Measurements from ENCODE around the gene GOLGA1. TPM values are rescaled to one million over a fixed set of nuclear protein-coding genes. Genes with fewer than 3 reads are reported as not detected.

GOLGA1 gene
- total and polyA plus RNA-seq, 9 donors: 9.1 to 14.2 (median 10.0) TPM

DNA sequence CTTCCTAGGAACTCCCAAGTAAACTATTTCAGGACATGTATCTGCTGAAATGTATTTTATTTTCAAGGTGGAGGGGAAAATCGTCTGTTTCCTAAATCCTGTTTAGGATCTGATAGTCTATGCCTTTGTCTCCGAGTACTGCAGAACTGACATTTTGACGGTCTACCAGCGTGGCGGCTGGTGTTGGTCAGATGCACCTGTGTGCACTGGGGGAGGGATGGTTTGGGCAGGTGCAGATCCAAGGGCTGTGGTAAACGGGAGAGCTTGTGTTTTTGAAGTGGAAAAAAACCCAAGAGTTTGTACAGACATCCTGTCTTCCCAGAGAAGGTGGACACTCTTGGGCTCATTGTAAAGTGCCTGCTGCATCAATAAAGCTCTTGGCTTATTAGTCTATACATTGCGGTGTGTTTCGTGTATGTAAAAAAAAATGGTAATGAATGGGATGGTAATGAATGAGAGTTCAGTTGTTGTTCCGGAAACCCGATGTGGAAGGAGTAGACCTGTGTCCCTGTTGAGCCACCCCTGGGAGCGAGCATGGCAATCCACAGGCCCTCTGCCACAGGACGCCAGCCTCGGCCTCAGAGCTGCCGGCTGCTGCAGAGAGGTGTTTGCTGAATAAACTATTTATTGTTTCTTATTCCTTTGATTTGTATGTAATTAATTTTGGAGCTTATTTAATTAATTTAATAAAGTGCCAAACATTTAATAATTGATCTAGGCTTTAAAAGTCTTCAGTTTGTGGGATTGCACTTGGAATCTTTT lies 63.7 kb downstream of the GOLGA1 start:
- no peak overlapping the region for H3K27ac ChIP-seq (ENCODE audit: low read length)
- H3K27me3 ChIP-seq (ENCODE audit: control insufficient read depth, insufficient read depth, low read length): no peaks in the 10 kb centered on the region
- H3K36me3 ChIP-seq (ENCODE audit: control insufficient read depth, insufficient read depth, low read length): peaks cover 83% of the 10 kb centered on the region
- no peaks in the 10 kb centered on the region for H3K9me3 ChIP-seq (replicated peaks; ENCODE audit: control insufficient read depth, low read depth, low read length)
- H3K4me1 ChIP-seq (ENCODE audit: control insufficient read depth, insufficient read depth, low read length): peaks cover 9% of the 10 kb centered on the region
- DNase-seq: no peak
- no peak overlapping the region for H3K4me3 ChIP-seq (ENCODE audit: low read length)
- 85% methylated on average over 9 of the region's 14 CpGs for WGBS (ENCODE audit: insufficient coverage)

DNA sequence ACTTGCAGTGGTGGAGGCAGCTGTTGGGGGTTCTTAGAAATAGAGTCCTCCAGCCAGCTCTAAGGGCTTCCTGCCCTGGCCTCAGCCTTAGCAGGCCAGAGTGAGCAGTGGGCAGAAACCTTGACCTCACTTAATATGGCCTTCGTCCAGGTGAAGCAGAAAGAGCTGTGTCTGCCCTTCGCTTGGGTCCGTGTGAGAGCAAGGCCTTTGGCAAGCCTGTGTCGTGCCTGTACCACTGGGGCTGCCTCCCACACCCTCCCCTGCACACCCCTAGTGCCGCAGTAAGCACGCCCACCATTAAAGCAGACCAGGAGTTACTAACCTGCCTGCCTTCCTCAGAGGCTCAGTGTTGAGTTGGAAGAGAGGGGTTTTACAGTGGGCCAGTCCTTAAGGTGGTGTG lies 65.4 kb downstream of the GOLGA1 start:
- H3K27ac ChIP-seq (ENCODE audit: low read length): no peak overlapping the region
- H3K36me3 ChIP-seq (ENCODE audit: control insufficient read depth, insufficient read depth, low read length): peaks cover 72% of the 10 kb centered on the region
- no peak for DNase-seq
- 92% methylated on average over 4 of the region's 6 CpGs for WGBS (ENCODE audit: insufficient coverage)
- H3K9me3 ChIP-seq (replicated peaks; ENCODE audit: control insufficient read depth, low read depth, low read length): no peaks in the 10 kb centered on the region
- H3K27me3 ChIP-seq (ENCODE audit: control insufficient read depth, insufficient read depth, low read length): no peaks in the 10 kb centered on the region
- H3K4me1 ChIP-seq (ENCODE audit: control insufficient read depth, insufficient read depth, low read length): peaks cover 15% of the 10 kb centered on the region
- H3K4me3 ChIP-seq (ENCODE audit: low read length): no peak overlapping the region

DNA sequence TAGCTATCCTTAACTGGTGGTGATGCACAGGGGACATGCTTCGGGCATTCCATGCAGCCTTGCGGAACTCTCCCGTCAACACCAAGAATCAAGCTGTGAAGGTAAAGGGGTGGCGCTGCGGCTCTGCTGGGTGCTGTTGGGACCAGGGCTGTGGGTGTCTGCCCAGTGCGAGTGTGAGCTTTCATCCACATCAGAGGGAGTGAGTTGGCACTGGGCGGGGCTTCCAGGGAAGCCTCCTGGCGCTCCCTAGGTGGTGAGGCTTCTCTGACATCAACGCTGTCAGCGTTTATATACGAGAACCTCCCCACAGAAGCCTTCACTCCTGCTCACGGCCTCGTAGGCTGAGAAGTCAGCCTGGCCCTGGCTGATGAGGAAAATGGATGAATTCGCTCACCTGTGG lies 67.2 kb downstream of the GOLGA1 start:
- WGBS (ENCODE audit: insufficient coverage): 97% methylated on average over 7 of the region's 14 CpGs
- DNase-seq: no peak
- Histone ChIP-seq H3K9me3 (replicated peaks; ENCODE audit: control insufficient read depth, low read depth, low read length) (no peaks in the 10 kb centered on the region), H3K4me3 (ENCODE audit: low read length) (no peak overlapping the region), H3K27ac (ENCODE audit: low read length) (no peak overlapping the region), H3K4me1 (ENCODE audit: control insufficient read depth, insufficient read depth, low read length) (peaks cover 24% of the 10 kb centered on the region), H3K36me3 (ENCODE audit: control insufficient read depth, insufficient read depth, low read length) (peaks cover 58% of the 10 kb centered on the region), H3K27me3 (ENCODE audit: control insufficient read depth, insufficient read depth, low read length) (no peaks in the 10 kb centered on the region)

DNA sequence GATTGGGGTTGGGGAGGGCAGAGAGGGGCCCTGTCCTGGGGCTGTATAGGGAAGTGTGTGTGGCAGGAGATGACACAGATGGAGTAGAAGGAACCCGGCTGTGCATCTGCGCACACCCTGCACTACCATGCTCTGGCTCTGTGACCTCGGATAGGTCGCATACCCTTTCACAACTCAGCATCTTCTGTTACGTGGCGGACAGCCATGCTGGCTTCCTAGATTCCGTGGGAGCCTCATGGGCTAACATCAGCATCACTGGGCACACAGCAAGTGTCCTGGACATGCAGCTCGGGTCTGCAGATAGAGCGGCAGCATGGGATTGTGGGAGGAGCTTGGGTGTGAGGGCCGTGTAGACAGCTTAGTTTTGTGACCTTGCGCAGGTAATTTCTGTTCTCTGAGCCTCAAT lies 69.7 kb downstream of the GOLGA1 start:
- Histone ChIP-seq H3K4me3 (ENCODE audit: low read length) (no peak overlapping the region), H3K4me1 (ENCODE audit: control insufficient read depth, insufficient read depth, low read length) (peaks cover 29% of the 10 kb centered on the region), H3K27me3 (ENCODE audit: control insufficient read depth, insufficient read depth, low read length) (no peaks in the 10 kb centered on the region), H3K27ac (ENCODE audit: low read length) (no peak overlapping the region), H3K36me3 (ENCODE audit: control insufficient read depth, insufficient read depth, low read length) (peaks cover 35% of the 10 kb centered on the region), H3K9me3 (replicated peaks; ENCODE audit: control insufficient read depth, low read depth, low read length) (no peaks in the 10 kb centered on the region)
- 68% methylated on average over 8 of the region's 11 CpGs for WGBS (ENCODE audit: insufficient coverage)
- DNase-seq: no peak

DNA sequence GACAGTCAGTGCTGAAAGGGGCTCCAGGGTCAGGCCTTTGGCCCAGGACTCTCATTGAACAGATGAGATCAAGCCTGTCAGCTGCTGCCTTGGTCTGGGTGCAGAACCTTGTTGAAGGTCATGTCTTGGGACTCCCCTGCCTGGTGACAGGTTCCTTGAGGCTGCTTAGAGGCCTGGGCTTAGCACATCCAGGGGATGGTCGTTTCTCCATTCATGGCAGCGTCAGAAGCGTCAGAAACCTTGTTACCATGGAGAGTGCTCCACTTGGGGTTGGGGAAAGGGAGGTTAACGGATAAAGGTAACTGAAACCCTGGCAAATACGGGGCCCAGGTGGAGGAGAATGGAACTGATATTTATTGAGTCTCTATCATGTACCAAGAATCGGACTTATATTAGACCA lies 70.2 kb downstream of the GOLGA1 start:
- Histone ChIP-seq H3K9me3 (replicated peaks; ENCODE audit: control insufficient read depth, low read depth, low read length) (no peaks in the 10 kb centered on the region), H3K4me3 (ENCODE audit: low read length) (peak overlapping the region; percentile 99), H3K27me3 (ENCODE audit: control insufficient read depth, insufficient read depth, low read length) (no peaks in the 10 kb centered on the region), H3K27ac (ENCODE audit: low read length) (peak overlapping the region; percentile 89), H3K4me1 (ENCODE audit: control insufficient read depth, insufficient read depth, low read length) (peaks cover 29% of the 10 kb centered on the region), H3K36me3 (ENCODE audit: control insufficient read depth, insufficient read depth, low read length) (peaks cover 31% of the 10 kb centered on the region)
- 53% methylated on average over 6 of the region's 6 CpGs for WGBS (ENCODE audit: insufficient coverage)
- DNase-seq: no peak

DNA sequence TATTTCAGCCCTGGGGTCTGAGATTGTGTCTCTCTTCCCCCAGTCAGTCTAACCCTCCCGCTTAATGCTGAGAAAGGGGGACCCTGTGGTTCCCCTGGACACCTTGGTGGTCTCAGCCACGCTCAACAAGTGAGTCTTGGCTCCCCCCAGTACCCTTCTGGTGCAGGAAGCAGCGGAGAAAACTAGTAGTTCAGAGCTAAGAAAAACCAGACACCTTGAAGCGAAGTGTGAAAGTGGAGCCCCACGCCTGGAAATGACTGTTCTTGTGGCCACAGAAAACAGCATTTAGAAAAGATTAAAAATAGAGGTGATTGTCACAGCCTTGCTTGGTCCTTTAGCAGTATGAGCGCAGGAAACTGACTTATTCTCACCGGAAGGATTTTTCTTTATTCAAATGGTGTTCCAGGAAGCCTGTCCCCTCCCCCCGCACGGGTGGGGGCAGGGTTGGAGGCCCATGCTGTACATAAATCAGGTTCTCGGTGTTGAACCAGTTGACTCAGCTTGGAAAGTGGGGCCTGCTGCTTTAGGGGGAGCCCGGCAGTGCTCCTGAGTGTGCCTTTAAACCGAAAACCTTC lies 70.8 kb downstream of the GOLGA1 start:
- peaks cover 25% of the 10 kb centered on the region for H3K36me3 ChIP-seq (ENCODE audit: control insufficient read depth, insufficient read depth, low read length)
- peaks cover 29% of the 10 kb centered on the region for H3K4me1 ChIP-seq (ENCODE audit: control insufficient read depth, insufficient read depth, low read length)
- H3K27ac ChIP-seq (ENCODE audit: low read length): peak overlapping the region; percentile 89
- peak overlapping the region; percentile 99 for H3K4me3 ChIP-seq (ENCODE audit: low read length)
- H3K9me3 ChIP-seq (replicated peaks; ENCODE audit: control insufficient read depth, low read depth, low read length): no peaks in the 10 kb centered on the region
- H3K27me3 ChIP-seq (ENCODE audit: control insufficient read depth, insufficient read depth, low read length): no peaks in the 10 kb centered on the region
- DNase-seq: no peak
- 6% methylated on average over 5 of the region's 12 CpGs for WGBS (ENCODE audit: insufficient coverage)

DNA sequence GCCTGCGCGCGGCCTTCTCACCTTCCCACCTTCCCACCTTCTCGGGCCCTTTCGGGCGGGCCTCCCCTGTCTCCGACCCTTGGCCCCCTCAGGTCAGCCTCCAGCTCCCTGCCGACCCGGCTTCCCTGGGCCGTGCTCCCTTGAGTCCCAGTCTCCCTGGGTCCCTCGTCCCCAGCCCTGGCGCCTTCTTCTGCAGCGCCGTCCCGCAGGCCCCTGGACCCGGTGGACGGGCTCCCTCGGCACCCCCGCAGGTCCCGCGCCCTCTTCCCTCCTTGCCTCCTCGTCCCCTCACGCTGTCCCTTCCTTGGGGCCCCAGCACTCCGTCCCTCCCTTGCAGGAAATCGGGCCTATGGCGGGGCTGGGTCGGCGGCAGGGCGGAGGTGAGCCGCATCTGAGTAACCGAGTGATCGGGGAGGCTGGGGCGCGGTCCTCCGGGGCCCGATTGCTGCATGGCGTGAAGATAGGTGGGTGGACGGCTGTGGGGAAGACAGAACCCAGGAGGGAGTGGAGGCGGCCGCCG lies 71.4 kb downstream of the GOLGA1 start:
- Histone ChIP-seq H3K4me3 (ENCODE audit: low read length) (peak overlapping the region; percentile 99), H3K27me3 (ENCODE audit: control insufficient read depth, insufficient read depth, low read length) (no peaks in the 10 kb centered on the region), H3K36me3 (ENCODE audit: control insufficient read depth, insufficient read depth, low read length) (peaks cover 20% of the 10 kb centered on the region), H3K27ac (ENCODE audit: low read length) (peak overlapping the region; percentile 89), H3K9me3 (replicated peaks; ENCODE audit: control insufficient read depth, low read depth, low read length) (no peaks in the 10 kb centered on the region), H3K4me1 (ENCODE audit: control insufficient read depth, insufficient read depth, low read length) (peaks cover 29% of the 10 kb centered on the region)
- WGBS (ENCODE audit: insufficient coverage): 0% methylated on average over 36 of the region's 41 CpGs
- no peak for DNase-seq

DNA sequence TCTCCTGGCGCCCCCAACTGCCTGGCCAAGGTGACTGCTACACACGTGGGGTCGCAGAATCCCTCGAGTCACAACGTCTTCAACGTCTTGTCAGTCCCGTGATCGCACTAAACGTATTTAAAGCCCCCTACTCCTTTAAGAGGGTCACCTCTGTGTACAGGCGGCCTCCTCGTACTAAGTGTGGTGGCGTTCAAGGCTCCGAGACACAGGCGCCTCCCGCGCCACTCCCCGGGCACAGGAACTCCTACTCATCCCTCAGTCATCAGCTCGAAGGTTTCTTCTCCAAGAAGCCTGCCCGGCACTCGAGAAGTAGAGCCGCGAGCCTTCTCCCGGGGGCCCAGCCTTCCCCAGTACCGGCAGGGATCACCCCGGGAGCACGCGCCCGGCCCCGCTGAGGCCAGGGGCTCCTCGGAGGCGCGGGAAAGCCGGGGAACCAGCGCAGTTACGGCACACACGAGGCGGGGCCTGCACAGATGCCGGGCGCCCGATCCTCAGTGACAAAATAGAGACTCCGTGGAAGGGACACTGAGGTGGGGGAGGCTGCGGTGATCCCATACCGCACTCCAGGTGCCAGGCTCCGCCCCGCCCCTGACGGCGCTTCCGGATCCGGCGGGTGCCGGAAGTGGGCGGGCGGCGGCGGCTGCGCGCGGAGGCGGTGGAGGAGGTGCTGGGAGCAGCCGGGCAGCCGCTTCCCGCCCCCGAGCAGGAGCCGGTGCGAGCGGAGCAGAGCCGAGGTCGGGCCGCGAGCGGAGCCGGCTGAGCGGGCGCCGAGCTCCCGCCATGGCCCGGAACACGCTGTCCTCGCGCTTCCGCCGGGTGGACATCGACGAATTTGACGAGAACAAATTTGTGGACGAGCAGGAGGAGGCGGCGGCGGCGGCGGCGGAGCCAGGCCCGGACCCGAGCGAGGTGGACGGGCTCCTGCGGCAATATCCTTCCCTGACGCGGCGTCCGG lies 72.1 kb downstream of the GOLGA1 start:
- Histone ChIP-seq H3K4me3 (ENCODE audit: low read length) (peak overlapping the region; percentile 99), H3K9me3 (replicated peaks; ENCODE audit: control insufficient read depth, low read depth, low read length) (no peaks in the 10 kb centered on the region), H3K36me3 (ENCODE audit: control insufficient read depth, insufficient read depth, low read length) (peaks cover 15% of the 10 kb centered on the region), H3K27me3 (ENCODE audit: control insufficient read depth, insufficient read depth, low read length) (no peaks in the 10 kb centered on the region), H3K27ac (ENCODE audit: low read length) (peak overlapping the region; percentile 94), H3K4me1 (ENCODE audit: control insufficient read depth, insufficient read depth, low read length) (peaks cover 29% of the 10 kb centered on the region)
- peak; percentile 94 for DNase-seq
- WGBS (ENCODE audit: insufficient coverage): under 1% methylated on average over 101 of the region's 101 CpGs

DNA sequence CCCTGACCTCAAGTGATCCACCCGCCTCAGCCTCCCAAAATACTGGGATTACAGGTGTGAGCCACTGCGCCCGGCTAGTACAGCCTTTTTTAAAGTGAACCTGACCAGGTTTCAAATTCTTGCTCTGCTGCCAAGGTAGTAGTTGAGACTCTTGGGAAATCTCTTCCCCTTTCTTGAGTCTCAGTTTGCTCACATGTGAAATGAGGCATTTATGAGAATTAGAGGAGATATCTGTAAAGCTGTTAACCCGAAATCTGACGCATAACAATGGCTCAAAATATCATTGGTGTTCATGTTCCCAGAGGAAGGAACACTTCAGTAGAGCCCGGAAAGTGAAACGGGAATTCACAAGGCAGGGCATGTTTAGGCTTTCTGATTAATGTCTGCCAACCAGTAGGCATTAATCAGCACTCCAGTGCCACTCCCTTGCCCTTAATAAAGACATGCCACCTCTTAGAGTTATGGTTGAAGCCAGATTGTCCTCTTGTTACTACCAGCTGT lies 77.5 kb downstream of the GOLGA1 start:
- DNase-seq: no peak
- no peaks in the 10 kb centered on the region for H3K27me3 ChIP-seq (ENCODE audit: control insufficient read depth, insufficient read depth, low read length)
- peaks cover 35% of the 10 kb centered on the region for H3K4me1 ChIP-seq (ENCODE audit: control insufficient read depth, insufficient read depth, low read length)
- no peak overlapping the region for H3K27ac ChIP-seq (ENCODE audit: low read length)
- WGBS (ENCODE audit: insufficient coverage): 47% methylated on average over 3 of the region's 7 CpGs
- no peaks in the 10 kb centered on the region for H3K9me3 ChIP-seq (replicated peaks; ENCODE audit: control insufficient read depth, low read depth, low read length)
- no peak overlapping the region for H3K4me3 ChIP-seq (ENCODE audit: low read length)
- peaks cover 27% of the 10 kb centered on the region for H3K36me3 ChIP-seq (ENCODE audit: control insufficient read depth, insufficient read depth, low read length)

Data from muscle of leg (tissue), 11 donors.